OCI-LY3 (cell line): ENCODE measurements around the gene ZAR1.

Experiments
- EZH2phosphoT487 ChIP-seq: fragments of 200-600 bp; shearing (Covaris generic); IDR thresholded peaks from 2 replicates; pipeline ENCODE4 v1.6.1; 2018; ENCODE audit warnings: antibody characterized with exemption, mixed run types, low read depth
- TF ChIP-seq, protein P1 (sequence below): fragments of 200-600, 300-600 bp; sonication (generic); IDR thresholded peaks from 2 replicates; pipeline ENCODE4 v1.5.1; 2014; ENCODE audit warnings: antibody characterized with exemption, low read length, low read depth

DNA sequence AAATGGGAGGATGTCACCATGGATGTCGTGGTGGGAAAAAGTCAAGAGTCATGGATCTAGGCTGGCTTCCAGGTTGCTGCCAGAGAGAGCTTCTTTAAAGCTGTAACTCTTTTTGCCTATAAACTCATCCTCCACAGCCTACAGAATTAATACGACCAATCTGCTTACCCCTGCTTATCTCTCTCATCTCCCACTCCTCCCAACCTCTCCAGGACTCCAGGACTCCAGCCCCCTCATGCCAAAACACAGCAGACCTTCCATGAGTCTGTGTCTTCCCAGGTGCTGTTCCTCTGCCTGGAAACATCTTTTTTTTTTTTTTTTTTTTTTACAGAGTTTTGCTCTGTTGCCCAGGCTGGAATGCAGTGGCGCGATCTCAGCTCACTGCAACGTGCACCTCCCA is 22.2 kb upstream of the ZAR1 start:
- TF ChIP-seq, protein P1, sequence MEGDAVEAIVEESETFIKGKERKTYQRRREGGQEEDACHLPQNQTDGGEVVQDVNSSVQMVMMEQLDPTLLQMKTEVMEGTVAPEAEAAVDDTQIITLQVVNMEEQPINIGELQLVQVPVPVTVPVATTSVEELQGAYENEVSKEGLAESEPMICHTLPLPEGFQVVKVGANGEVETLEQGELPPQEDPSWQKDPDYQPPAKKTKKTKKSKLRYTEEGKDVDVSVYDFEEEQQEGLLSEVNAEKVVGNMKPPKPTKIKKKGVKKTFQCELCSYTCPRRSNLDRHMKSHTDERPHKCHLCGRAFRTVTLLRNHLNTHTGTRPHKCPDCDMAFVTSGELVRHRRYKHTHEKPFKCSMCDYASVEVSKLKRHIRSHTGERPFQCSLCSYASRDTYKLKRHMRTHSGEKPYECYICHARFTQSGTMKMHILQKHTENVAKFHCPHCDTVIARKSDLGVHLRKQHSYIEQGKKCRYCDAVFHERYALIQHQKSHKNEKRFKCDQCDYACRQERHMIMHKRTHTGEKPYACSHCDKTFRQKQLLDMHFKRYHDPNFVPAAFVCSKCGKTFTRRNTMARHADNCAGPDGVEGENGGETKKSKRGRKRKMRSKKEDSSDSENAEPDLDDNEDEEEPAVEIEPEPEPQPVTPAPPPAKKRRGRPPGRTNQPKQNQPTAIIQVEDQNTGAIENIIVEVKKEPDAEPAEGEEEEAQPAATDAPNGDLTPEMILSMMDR: no peak
- TF ChIP-seq EZH2phosphoT487: no peak
